ENCODE data around the gene METAP1D. TPM values are rescaled to one million over a fixed set of nuclear protein-coding genes. Genes with fewer than 3 reads are reported as not detected.
A peak's percentile ranks its signal among the peaks of the same experiment; 100 is the strongest.

Gene METAP1D
- polyA plus RNA-seq, 1 of the 3 experiments (the other 2 are of a cell fraction): 10.3 TPM

DNA sequence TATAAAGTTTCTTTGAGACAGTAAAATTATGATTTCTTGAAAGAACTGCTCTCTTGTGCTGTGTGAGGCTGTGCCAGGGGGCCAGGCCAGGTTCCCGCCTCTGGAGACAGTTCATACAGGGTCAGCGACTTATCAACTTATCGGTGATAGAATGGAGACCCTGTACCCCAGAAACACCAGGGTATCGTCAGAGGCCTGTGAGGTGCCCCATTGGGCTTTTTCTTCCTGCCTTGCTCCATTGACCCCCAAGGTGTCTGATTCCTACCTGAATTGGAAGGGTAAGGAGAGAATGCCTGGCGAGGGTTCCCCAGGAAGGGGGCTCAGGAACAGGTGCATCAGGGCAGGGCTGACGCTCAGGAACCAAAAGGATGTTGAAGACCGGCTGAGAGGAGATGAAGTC is 89.9 kb downstream of the METAP1D start:
- ChIA-PET POLR2A (no interaction called here), CTCF (interaction anchor here (0.8 to 2.1 kb wide), 3 partner anchors 12 to 515 kb away, joined by 3 to 12 read pairs (median 7); partner anchors contain the start of gene DLX2)
- H3K4me1 ChIP-seq (ENCODE audit: control insufficient read depth in 1 of 2, insufficient read depth in 2 of 2, low read depth in 1 of 2, low read length in 1 of 2): peaks cover 0 to 15% of the 10 kb centered on the region in 2 experiments; a peak in 1 of 4 replicates
- H3K9me3 ChIP-seq: no peaks in the 10 kb centered on the region
- H3K27me3 ChIP-seq (ENCODE audit: insufficient read depth): peaks cover 89% of the 10 kb centered on the region
- H2AFZ ChIP-seq (ENCODE audit: low read depth): no peak overlapping the region
- H3K27ac ChIP-seq (ENCODE audit: low read depth in 2 of 2, low read length in 1 of 2): no peak overlapping the region
- H3K36me3 ChIP-seq (replicated peaks in 1 of 2; ENCODE audit: control insufficient read depth in 1 of 2, insufficient read depth in 2 of 2, low read length in 1 of 2): no peaks in the 10 kb centered on the region
- peaks cover 9% of the 10 kb centered on the region for H3F3A ChIP-seq (replicated peaks; ENCODE audit: insufficient read depth)
- no peak overlapping the region for H3K9ac ChIP-seq
- no peaks in the 10 kb centered on the region for H3K9me2 ChIP-seq
- TF ChIP-seq EZH2phosphoT487 (IDR thresholded peaks at IDR 0.05; ENCODE audit: borderline replicate concordance, low read depth): 0 out of 2 replicates have a peak, but pooled peaks have one; percentile 4
- no peak for TF ChIP-seq MEF2A (IDR thresholded peaks at IDR 0.05; ENCODE audit: borderline replicate concordance, low read depth)
- no peak for DNase-seq
- 0 out of 2 replicates have a peak, but pooled peaks cover 18% of the 10 kb centered on the region for H4K20me1 ChIP-seq (ENCODE audit: insufficient read depth)
- H3K4me3 ChIP-seq (ENCODE audit: low read depth in 2 of 2, low read length in 1 of 2): no peak overlapping the region
- 59% methylated on average over 7 of the region's 7 CpGs for WGBS (ENCODE audit: low lambda C conversion rate)
- H3K4me2 ChIP-seq: no peak overlapping the region
- no peaks in the 10 kb centered on the region for H3K79me2 ChIP-seq (ENCODE audit: insufficient read depth)

DNA sequence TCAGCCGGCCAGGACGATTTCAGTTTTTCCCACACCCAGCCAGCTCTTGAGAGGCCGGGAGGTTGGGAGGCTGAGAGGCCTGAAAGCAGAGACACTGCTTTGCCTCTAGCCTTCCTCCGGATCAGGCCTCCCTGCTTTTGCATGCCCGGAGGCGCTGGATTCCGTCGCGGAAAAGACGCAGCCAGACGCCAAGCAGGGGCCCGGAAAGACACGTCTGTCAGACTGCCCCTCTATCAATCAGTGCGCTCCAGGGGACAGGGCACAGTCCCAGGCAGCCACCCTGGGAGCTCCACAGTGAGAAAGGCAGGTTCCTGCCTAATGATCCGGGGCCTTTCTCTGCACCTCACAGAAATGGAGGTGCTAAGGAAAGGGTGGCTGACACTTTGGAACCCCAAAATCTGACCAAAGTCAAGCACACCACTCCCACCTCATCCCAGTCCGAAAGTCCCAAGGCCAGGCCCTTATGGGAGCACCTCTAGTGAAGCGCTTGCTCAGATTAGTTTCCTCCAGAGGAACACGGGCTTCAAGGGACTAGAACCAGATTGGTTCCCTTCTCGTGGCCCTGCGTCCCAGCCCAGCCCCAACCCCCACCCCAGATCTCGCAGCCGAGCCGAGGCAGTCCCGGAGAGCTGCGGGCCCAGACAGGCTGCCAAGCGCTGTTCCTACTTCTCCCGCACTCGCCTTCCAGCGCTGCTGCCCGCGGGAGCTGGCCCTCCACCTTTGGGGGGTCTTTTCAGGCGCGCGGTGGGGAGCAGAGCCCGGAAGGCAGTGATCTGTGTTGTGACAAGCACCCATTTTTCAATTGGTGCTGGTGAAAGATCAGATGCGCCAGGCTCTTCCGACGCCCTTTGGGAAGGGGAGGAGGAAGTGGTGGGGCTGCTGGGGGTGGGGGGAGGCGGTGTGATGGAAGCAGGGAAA is 90.5 kb downstream of the METAP1D start:
- Histone ChIP-seq H3K9ac (no peak overlapping the region), H3K4me3 (ENCODE audit: low read depth in 2 of 2, low read length in 1 of 2) (no peak overlapping the region), H3K9me3 (no peaks in the 10 kb centered on the region), H3K79me2 (ENCODE audit: insufficient read depth) (no peaks in the 10 kb centered on the region), H3K9me2 (no peaks in the 10 kb centered on the region), H3F3A (replicated peaks; ENCODE audit: insufficient read depth) (peaks cover 9% of the 10 kb centered on the region), H3K36me3 (replicated peaks in 1 of 2; ENCODE audit: control insufficient read depth in 1 of 2, insufficient read depth in 2 of 2, low read length in 1 of 2) (no peaks in the 10 kb centered on the region), H3K27me3 (ENCODE audit: insufficient read depth) (peaks cover 93% of the 10 kb centered on the region), H2AFZ (ENCODE audit: low read depth) (no peak overlapping the region), H3K27ac (ENCODE audit: low read depth in 2 of 2, low read length in 1 of 2) (no peak overlapping the region), H4K20me1 (ENCODE audit: insufficient read depth) (0 out of 2 replicates have a peak, but pooled peaks cover 18% of the 10 kb centered on the region), H3K4me2 (no peak overlapping the region), H3K4me1 (ENCODE audit: control insufficient read depth in 1 of 2, insufficient read depth in 2 of 2, low read depth in 1 of 2, low read length in 1 of 2) (peaks cover 0 to 17% of the 10 kb centered on the region in 2 experiments; a peak in 1 of 4 replicates)
- no peak for TF ChIP-seq TCF12 (IDR thresholded peaks at IDR 0.05)
- TF ChIP-seq TAF1 (IDR thresholded peaks at IDR 0.05; ENCODE audit: borderline replicate concordance, low read depth, low read length): no peak
- no peak for TF ChIP-seq RXRA (IDR thresholded peaks at IDR 0.05; ENCODE audit: borderline replicate concordance, low read depth)
- TF ChIP-seq, protein P1, sequence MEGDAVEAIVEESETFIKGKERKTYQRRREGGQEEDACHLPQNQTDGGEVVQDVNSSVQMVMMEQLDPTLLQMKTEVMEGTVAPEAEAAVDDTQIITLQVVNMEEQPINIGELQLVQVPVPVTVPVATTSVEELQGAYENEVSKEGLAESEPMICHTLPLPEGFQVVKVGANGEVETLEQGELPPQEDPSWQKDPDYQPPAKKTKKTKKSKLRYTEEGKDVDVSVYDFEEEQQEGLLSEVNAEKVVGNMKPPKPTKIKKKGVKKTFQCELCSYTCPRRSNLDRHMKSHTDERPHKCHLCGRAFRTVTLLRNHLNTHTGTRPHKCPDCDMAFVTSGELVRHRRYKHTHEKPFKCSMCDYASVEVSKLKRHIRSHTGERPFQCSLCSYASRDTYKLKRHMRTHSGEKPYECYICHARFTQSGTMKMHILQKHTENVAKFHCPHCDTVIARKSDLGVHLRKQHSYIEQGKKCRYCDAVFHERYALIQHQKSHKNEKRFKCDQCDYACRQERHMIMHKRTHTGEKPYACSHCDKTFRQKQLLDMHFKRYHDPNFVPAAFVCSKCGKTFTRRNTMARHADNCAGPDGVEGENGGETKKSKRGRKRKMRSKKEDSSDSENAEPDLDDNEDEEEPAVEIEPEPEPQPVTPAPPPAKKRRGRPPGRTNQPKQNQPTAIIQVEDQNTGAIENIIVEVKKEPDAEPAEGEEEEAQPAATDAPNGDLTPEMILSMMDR (IDR thresholded peaks at IDR 0.05): no peak
- TF ChIP-seq POLR2AphosphoS5 (IDR thresholded peaks at IDR 0.05; ENCODE audit: low read depth, low read length): no peak
- ChIA-PET CTCF (interaction anchor here (0.8 to 2.1 kb wide), 9 partner anchors 9 to 516 kb away, joined by 3 to 12 read pairs (median 3); partner anchors contain the start of gene DLX2), POLR2A (no interaction called here)
- peak; percentile 41 for DNase-seq
- 17% methylated on average over 29 of the region's 39 CpGs for WGBS (ENCODE audit: low lambda C conversion rate)

Data from SK-N-SH (cell line).